ENCODE data around the gene AGO1.
"Not testable (repeated sequence)": the region's sequence is repeated elsewhere in the genome, so short reads cannot be mapped to it uniquely, and the experiment has no call there.

The AGO1 gene

DNA sequence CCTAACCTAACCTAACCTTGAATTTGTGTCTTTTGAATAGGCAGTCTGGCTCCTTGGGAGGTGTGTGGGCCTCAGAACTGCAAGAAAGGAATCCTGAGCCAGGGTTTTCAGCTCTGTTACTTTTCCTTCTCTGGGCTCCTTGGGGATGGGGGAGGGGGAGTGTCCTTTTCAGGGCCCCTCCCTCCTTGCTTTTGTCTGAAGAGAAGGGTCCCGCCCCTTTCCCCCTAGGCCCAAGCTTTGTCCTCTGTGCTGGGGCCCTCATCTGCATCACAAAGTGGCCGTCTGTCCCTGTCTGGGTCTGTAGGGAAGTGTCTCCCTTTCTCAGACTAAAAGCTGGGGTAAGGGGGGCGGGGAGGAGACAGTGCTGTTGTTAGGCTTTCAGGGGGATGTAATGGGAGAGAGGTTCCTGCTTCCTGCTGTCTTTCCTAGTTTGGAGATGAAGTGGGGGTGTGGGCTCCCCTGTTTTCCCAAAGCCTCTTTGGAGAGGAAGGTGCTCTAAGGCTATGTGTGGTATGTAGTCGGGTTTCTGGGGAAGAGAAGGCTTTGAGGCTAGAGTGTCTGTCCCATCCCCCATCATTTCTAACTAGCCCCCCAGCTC lies 3.1 kb downstream of the AGO1 start:
- Mint-ChIP-seq H3K9me3 (no peaks in the 10 kb centered on the region), H3K4me3 (no peak overlapping the region), H3K27me3 (no peaks in the 10 kb centered on the region), H3K4me1 (peaks cover 59% of the 10 kb centered on the region), H3K36me3 (peaks cover 12% of the 10 kb centered on the region), H3K27ac (peak overlapping the region; percentile 73)
- no peak for ATAC-seq

- H3K27ac Mint-ChIP-seq: peak overlapping the region; percentile 73
These were observed 3.8 kb downstream of the AGO1 start for GRCh38 chr1:35886577-35887431.

DNA sequence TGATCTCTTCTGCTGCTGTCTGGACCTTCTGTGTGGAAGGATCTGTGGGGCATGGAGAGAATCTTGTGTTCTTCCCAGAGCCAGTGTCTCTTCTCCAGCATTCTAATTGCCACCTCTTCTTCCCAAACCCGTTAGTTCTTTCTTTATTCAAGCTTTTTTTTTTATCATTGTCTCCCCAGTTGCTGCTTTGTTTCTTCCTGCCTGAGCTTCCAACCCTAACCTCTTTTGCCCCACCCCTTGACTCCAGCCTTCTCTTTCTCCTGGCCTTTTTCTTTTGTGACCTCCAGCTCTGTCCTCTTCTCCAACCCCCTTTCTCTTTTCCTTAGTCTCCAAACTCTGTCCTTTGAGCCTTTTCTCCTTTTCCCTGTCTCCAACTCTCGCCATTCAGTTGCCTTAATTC lies 4.5 kb downstream of the AGO1 start:
- no peak overlapping the region for H3K4me3 Mint-ChIP-seq
- no peaks in the 10 kb centered on the region for H3K27me3 Mint-ChIP-seq
- H3K4me1 Mint-ChIP-seq: peaks cover 53% of the 10 kb centered on the region
- no peaks in the 10 kb centered on the region for H3K9me3 Mint-ChIP-seq
- ATAC-seq: no peak
- H3K36me3 Mint-ChIP-seq: peaks cover 19% of the 10 kb centered on the region
- peak overlapping the region; percentile 73 for H3K27ac Mint-ChIP-seq

More at GRCh38 chr1:35886577-35887431, 3.8 kb downstream of the AGO1 start:
- Mint-ChIP-seq H3K27me3 (no peaks in the 10 kb centered on the region), H3K4me1 (peaks cover 60% of the 10 kb centered on the region), H3K9me3 (no peaks in the 10 kb centered on the region), H3K4me3 (peak overlapping the region; percentile 6), H3K36me3 (peaks cover 16% of the 10 kb centered on the region)
- no peak for ATAC-seq

DNA sequence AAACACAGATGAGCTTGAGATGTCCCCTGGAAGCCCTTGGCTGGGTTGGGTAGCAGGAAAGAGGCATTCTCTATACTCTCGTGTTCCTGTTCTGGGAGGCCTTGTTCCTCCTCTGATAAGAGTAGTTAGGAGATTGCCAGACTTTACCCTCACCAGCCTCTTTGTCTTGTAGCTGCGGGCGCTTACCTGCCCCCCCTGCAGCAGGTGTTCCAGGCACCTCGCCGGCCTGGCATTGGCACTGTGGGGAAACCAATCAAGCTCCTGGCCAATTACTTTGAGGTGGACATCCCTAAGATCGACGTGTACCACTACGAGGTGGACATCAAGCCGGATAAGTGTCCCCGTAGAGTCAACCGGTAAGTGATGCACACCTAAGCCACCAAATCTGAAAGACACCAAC lies 5.2 kb downstream of the AGO1 start:
- Mint-ChIP-seq H3K27ac (peak overlapping the region; percentile 73), H3K4me3 (no peak overlapping the region), H3K4me1 (peaks cover 49% of the 10 kb centered on the region), H3K36me3 (peaks cover 20% of the 10 kb centered on the region), H3K27me3 (no peaks in the 10 kb centered on the region), H3K9me3 (no peaks in the 10 kb centered on the region)
- no peak for ATAC-seq

- not testable (repeated sequence) for ATAC-seq, H3K9me3 Mint-ChIP-seq, H3K4me3 Mint-ChIP-seq, H3K27me3 Mint-ChIP-seq, H3K27ac Mint-ChIP-seq
- peaks cover 48% of the 10 kb centered on the region for H3K4me1 Mint-ChIP-seq
- H3K36me3 Mint-ChIP-seq: peaks cover 20% of the 10 kb centered on the region
These were observed 6.0 kb downstream of the AGO1 start for GRCh38 chr1:35888981-35889380.

GRCh38 chr1:35893051-35893879 lies 10.3 kb downstream of the AGO1 start:
- Mint-ChIP-seq H3K27ac (peak overlapping the region; percentile 84), H3K9me3 (no peaks in the 10 kb centered on the region), H3K4me3 (no peak overlapping the region), H3K36me3 (peaks cover 29% of the 10 kb centered on the region), H3K4me1 (peaks cover 34% of the 10 kb centered on the region), H3K27me3 (no peaks in the 10 kb centered on the region)
- ATAC-seq: peak; percentile 32

- H3K4me3 Mint-ChIP-seq: no peak overlapping the region
- peak; percentile 99 for ATAC-seq
- H3K27ac Mint-ChIP-seq: peak overlapping the region; percentile 84
- H3K36me3 Mint-ChIP-seq: peaks cover 28% of the 10 kb centered on the region
- peaks cover 25% of the 10 kb centered on the region for H3K4me1 Mint-ChIP-seq
- no peaks in the 10 kb centered on the region for H3K9me3 Mint-ChIP-seq
- H3K27me3 Mint-ChIP-seq: no peaks in the 10 kb centered on the region
These were observed 11.2 kb downstream of the AGO1 start for GRCh38 chr1:35894183-35894582.

DNA sequence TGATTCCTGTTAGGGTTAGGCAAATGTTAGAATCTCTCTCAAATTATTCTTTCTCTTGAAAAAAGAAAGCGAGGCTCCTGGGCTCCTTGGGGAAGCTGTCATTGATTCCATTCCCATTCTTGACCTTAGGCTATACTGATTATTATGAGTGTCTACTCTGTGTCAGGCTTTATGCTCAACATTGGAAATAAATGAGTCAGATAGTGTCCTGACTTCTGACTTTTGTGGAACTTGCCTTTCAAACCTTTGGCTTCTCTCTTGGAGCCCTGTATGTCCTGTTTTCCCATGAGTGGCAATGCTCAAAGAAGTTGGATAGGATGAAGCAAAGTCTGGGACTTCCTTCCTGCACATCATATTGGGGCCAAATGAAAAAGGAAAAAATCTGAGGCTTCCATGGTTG lies 11.6 kb downstream of the AGO1 start:
- H3K36me3 Mint-ChIP-seq: peaks cover 28% of the 10 kb centered on the region
- ATAC-seq: no peak
- H3K27ac Mint-ChIP-seq: peak overlapping the region; percentile 84
- no peaks in the 10 kb centered on the region for H3K9me3 Mint-ChIP-seq
- peaks cover 25% of the 10 kb centered on the region for H3K4me1 Mint-ChIP-seq
- H3K4me3 Mint-ChIP-seq: no peak overlapping the region
- no peaks in the 10 kb centered on the region for H3K27me3 Mint-ChIP-seq

GRCh38 chr1:35899941-35900340 lies 16.9 kb downstream of the AGO1 start:
- H3K4me1 Mint-ChIP-seq: peaks cover 6% of the 10 kb centered on the region
- no peak overlapping the region for H3K4me3 Mint-ChIP-seq
- peaks cover 47% of the 10 kb centered on the region for H3K36me3 Mint-ChIP-seq
- H3K27ac Mint-ChIP-seq: no peak overlapping the region
- no peak for ATAC-seq
- no peaks in the 10 kb centered on the region for H3K9me3 Mint-ChIP-seq
- H3K27me3 Mint-ChIP-seq: no peaks in the 10 kb centered on the region

- Mint-ChIP-seq H3K27me3 (no peaks in the 10 kb centered on the region), H3K4me3 (no peak overlapping the region), H3K36me3 (peaks cover 50% of the 10 kb centered on the region), H3K27ac (no peak overlapping the region), H3K4me1 (no peaks in the 10 kb centered on the region), H3K9me3 (no peaks in the 10 kb centered on the region)
- no peak for ATAC-seq
These were observed 18.2 kb downstream of the AGO1 start for GRCh38 chr1:35901235-35901634.

- Mint-ChIP-seq H3K4me3 (no peak overlapping the region), H3K9me3 (no peaks in the 10 kb centered on the region), H3K4me1 (no peaks in the 10 kb centered on the region), H3K27ac (no peak overlapping the region), H3K36me3 (peaks cover 53% of the 10 kb centered on the region), H3K27me3 (no peaks in the 10 kb centered on the region)
- no peak for ATAC-seq
These were observed 19.7 kb downstream of the AGO1 start for GRCh38 chr1:35902671-35903070.

DNA sequence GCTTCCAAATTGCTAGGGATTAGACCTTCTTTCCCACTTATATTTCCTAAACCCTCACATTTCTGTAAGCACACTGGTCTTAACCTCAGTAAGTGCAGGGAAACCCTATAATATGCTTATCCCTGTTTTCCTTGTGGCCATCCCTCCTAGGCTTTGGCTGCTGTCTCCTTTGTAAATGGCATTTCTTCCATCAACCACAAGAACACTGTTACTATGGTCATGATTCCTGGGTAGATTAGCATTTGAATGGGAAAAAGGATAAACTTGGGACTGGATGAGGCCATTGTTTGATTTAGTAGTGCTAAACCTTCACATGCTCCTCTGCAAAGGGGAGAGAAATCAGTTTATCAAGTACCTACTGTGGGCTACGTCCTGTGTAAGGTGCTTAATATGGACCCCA lies 31.7 kb downstream of the AGO1 start:
- Mint-ChIP-seq H3K27me3 (no peaks in the 10 kb centered on the region), H3K4me3 (no peak overlapping the region), H3K4me1 (no peaks in the 10 kb centered on the region), H3K27ac (no peak overlapping the region), H3K9me3 (no peaks in the 10 kb centered on the region), H3K36me3 (peaks cover 80% of the 10 kb centered on the region)
- no peak for ATAC-seq

GRCh38 chr1:35915693-35916092 lies 32.7 kb downstream of the AGO1 start:
- no peaks in the 10 kb centered on the region for H3K27me3 Mint-ChIP-seq
- H3K9me3 Mint-ChIP-seq: no peaks in the 10 kb centered on the region
- no peak overlapping the region for H3K4me3 Mint-ChIP-seq
- H3K4me1 Mint-ChIP-seq: no peaks in the 10 kb centered on the region
- no peak for ATAC-seq
- peaks cover 88% of the 10 kb centered on the region for H3K36me3 Mint-ChIP-seq
- H3K27ac Mint-ChIP-seq: no peak overlapping the region

GRCh38 chr1:35923791-35924221 lies 40.8 kb downstream of the AGO1 start:
- ATAC-seq: no peak
- Mint-ChIP-seq H3K4me1 (peaks cover 11% of the 10 kb centered on the region), H3K4me3 (no peak overlapping the region), H3K27me3 (no peaks in the 10 kb centered on the region), H3K27ac (no peak overlapping the region), H3K36me3 (peaks cover 29% of the 10 kb centered on the region), H3K9me3 (no peaks in the 10 kb centered on the region)

DNA sequence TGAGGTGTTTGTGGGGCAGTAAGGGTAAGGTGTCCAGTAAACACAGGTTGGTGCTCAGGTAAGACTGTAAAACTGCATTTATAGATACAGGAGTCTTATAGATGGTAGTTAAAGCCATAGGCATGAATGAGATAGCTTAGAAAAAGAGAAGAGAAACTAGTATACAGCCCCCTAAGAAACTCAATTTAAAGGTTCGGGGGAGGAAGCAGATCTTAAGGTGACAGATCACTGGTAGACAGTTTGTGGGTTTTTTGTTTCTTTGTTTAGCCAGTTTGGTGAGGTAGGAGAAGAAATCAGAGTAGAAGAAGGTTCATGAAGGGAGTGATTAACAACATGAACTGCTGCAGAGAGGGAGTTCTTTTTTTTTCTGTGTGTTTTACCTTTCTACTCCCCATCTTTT lies 41.8 kb downstream of the AGO1 start:
- H3K9me3 Mint-ChIP-seq: no peaks in the 10 kb centered on the region
- no peak for ATAC-seq
- H3K4me1 Mint-ChIP-seq: peaks cover 17% of the 10 kb centered on the region
- H3K4me3 Mint-ChIP-seq: no peak overlapping the region
- peaks cover 21% of the 10 kb centered on the region for H3K36me3 Mint-ChIP-seq
- H3K27ac Mint-ChIP-seq: peak overlapping the region; percentile 4
- H3K27me3 Mint-ChIP-seq: no peaks in the 10 kb centered on the region

Data from stimulated activated memory B cell treated with anti-CD40 and anti-IgM and Interleukin-4, amounts not matched to agents 10 μg/mL and 1 μg/mL and 100 μg/mL, for 72 hours (primary cell).